CD4-positive, alpha-beta T cell treated with Interleukin-1 beta for 1 hour (primary cell): ENCODE measurements around the gene RNF111.
"Not testable (repeated sequence)": the region's sequence is repeated elsewhere in the genome, so short reads cannot be mapped to it uniquely, and the experiment has no call there.

Experiments used
- DNase-seq, 2 donors: peaks; one replicate each; pipeline ENCODE4 v3.0.0-alpha.2; 2020 to 2022

Gene RNF111

DNA sequence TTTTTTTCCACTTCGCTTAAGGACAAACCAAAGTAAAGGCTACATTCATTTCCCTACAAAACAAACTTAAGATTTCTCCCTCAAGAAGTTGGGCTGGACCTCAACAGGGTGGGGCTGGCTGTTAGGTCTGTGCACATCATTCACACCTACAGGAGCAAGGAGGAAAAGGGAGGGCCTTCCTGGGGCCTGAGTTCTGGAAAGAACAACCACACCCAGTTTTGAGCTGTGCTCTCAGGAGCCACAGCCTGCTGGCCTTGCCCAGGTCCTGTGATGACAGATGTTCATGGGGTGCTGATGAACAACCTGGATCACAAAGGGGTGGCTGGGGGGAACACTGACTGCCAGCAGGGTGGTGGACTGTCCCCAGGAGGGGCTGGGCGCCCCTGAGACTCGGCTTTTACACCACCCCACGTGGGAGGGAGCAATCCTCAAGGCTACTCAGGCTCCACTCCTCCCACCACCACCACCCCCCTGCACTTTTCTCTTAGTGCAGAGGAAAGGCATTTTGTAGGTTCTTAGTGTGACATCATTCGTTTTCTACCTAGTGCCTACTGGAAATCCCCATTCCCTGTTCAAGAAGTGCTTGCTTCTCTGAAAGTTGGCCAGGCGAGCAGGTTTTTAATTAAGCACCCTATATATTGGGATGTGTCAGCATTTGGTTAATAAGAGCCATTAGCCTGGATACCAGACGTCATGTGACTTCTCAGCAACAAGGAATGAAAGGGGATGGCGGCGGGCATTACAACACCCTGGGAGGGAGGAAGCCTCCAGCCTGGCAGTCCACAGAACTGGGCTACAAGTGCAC, 153.2 kb downstream of the RNF111 start:
- DNase-seq, result no peak

DNA sequence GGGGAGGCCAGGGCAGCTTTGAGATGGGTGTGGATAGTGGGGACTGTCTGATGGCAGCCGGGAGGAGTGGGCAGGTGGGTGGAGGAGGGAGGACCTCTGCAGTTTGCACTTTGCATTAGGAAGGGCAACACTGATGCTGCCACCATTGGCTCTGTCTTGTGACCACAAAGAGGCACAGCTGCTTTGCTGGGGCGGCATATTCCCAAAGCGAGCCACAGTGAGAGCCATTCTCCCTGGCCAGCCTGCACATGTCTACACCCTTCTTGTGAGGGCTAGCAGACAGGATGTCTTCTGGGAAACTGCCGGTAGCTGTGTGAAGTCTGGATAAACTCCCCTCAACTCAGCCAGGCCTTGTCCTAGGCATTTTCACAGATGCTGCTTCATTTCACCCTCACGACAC, 155.8 kb downstream of the RNF111 start:
- DNase-seq, result no peak

DNA sequence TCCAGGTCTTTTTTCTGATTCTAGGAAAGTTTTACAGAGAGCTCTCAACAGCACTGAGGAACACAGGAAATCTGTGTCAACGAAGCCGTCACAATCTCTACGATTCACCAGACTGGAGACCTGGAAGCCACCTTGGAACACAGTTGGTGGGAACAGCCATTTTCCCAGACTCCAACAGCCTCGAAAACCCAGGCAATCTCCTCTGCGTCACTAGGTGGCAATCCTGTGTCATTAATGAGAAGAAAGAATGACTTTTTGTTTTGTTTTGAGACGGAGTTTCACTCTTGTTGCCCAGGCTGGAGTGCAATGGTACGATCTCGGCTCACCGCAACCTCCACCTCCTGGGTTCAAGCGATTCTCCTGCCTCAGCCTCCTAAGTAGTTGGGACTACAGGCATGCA, 157.1 kb downstream of the RNF111 start:
- DNase-seq, result not testable (repeated sequence)
